Activated CD4-positive, alpha-beta T cell treated with anti-CD3 and anti-CD28 coated beads, Interleukin-2, amount 50 U/mL, for 48 hours (primary cell): Measurements from ENCODE around the gene TFCP2L1.

ENCODE experiments used
- DNase-seq, 2 experiments: peaks; one replicate each; pipeline ENCODE4 v3.0.0-alpha.2; 2020

Gene TFCP2L1

GRCh38 chr2:121170577-121170976 is 114.4 kb downstream of the TFCP2L1 start:
- DNase-seq, result no peak

- DNase-seq, result no peak
Observed at GRCh38 chr2:121167411-121167810, 117.6 kb downstream of the TFCP2L1 start.
